Neutrophil (primary cell): ENCODE measurements around the gene NLRP9.

Experiments
- H3K27ac ChIP-seq: fragments of 200-600 bp; sonication (generic); 2 replicates; pipeline ENCODE4 v1.5.1; 2016; ENCODE audit warnings: mild to moderate bottlenecking, moderate library complexity
- H3K27me3 ChIP-seq: fragments of 200-600 bp; sonication (generic); 2 replicates; pipeline ENCODE4 v1.6.0; 2016; ENCODE audit warnings: mild to moderate bottlenecking
- H3K36me3 ChIP-seq: fragments of 200-600 bp; sonication (generic); 2 replicates; pipeline ENCODE4 v1.5.1; 2017
- H3K4me1 ChIP-seq, 2 experiments: fragments of 200-600 bp in 1 of 2; sonication (generic) in 1 of 2; 1 replicate in 1 of 2; 2 replicates in 1 of 2; pipeline versions ENCODE4 v1.5.1 to v1.6.1; 2013 to 2016; ENCODE audit warnings: low read depth in 1 of 2, low read length in 1 of 2, mild to moderate bottlenecking in 1 of 2, moderate library complexity in 1 of 2; ENCODE audit not compliant: control insufficient read depth in 1 of 2, insufficient read depth in 1 of 2
- H3K4me3 ChIP-seq, 2 experiments: fragments of 200-600 bp in 1 of 2; sonication (generic) in 1 of 2; 1 replicate in 1 of 2; 2 replicates in 1 of 2; pipeline ENCODE4 v1.5.1; 2013 to 2016; ENCODE audit warnings: low read depth in 1 of 2, low read length in 1 of 2, mild to moderate bottlenecking in 1 of 2, moderate library complexity in 1 of 2
- H3K9me3 ChIP-seq: fragments of 200-600 bp; sonication (generic); 2 replicates; pipeline ENCODE4 v1.5.1; 2016
- TF ChIP-seq, protein P1 (sequence below): fragments of 200-600 bp; sonication (generic); IDR thresholded peaks from 2 replicates; pipeline ENCODE4 v1.5.1; 2016; ENCODE audit warnings: antibody characterized with exemption

Gene NLRP9

DNA sequence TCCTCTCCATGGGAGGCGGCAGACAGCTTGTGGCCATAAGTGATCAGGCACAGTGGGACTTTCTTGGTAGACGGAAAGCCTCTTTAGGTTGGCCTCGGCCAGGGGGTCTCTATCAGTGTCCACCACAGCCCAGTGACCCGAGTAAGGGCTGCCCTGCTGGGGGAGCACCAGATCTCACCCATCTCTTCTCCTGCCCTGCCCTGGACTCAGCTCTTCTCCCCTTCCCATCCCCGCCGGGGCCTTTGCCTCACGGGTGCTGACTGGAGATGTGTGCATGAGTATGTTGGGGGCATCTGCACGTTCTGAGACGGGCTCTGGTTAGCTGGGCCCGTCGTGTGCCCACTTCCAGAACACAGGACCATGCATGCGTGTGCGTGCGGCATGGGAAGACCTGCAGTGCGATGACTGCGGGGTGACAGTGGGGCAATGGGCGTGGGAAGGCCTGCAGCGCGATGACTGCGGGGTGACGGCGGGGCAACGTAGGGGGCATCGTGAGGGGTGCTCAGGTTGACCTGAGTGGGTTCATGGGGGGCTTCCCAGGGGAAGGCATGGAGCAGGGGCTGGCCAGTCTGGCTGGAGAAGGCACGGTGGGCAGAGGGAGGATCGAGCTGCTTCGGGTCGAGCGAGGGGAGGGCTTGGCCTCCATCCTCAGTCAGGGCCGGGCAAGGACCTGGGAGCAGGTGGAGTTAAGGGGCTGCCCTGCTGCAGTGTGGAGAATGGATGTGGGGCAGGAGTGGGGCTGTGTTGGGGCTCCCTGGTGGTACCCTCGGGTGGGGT lies 47.2 kb downstream of the NLRP9 start:
- TF ChIP-seq, protein P1, sequence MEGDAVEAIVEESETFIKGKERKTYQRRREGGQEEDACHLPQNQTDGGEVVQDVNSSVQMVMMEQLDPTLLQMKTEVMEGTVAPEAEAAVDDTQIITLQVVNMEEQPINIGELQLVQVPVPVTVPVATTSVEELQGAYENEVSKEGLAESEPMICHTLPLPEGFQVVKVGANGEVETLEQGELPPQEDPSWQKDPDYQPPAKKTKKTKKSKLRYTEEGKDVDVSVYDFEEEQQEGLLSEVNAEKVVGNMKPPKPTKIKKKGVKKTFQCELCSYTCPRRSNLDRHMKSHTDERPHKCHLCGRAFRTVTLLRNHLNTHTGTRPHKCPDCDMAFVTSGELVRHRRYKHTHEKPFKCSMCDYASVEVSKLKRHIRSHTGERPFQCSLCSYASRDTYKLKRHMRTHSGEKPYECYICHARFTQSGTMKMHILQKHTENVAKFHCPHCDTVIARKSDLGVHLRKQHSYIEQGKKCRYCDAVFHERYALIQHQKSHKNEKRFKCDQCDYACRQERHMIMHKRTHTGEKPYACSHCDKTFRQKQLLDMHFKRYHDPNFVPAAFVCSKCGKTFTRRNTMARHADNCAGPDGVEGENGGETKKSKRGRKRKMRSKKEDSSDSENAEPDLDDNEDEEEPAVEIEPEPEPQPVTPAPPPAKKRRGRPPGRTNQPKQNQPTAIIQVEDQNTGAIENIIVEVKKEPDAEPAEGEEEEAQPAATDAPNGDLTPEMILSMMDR, result no peak
- H3K9me3 ChIP-seq, result no peaks in the 10 kb centered on the region
- H3K27ac ChIP-seq, result no peak overlapping the region
- H3K36me3 ChIP-seq, result peaks cover 100% of the 10 kb centered on the region
- H3K27me3 ChIP-seq, result no peaks in the 10 kb centered on the region
- no peak overlapping the region for H3K4me3 ChIP-seq
- no peaks in the 10 kb centered on the region for H3K4me1 ChIP-seq

GRCh38 chr19:55690109-55690768 lies 48.0 kb downstream of the NLRP9 start:
- Histone ChIP-seq H3K27ac (no peak overlapping the region), H3K27me3 (no peaks in the 10 kb centered on the region), H3K9me3 (no peaks in the 10 kb centered on the region), H3K4me1 (no peaks in the 10 kb centered on the region), H3K4me3 (no peak overlapping the region), H3K36me3 (peaks cover 100% of the 10 kb centered on the region)
- TF ChIP-seq, protein P1, result no peak

DNA sequence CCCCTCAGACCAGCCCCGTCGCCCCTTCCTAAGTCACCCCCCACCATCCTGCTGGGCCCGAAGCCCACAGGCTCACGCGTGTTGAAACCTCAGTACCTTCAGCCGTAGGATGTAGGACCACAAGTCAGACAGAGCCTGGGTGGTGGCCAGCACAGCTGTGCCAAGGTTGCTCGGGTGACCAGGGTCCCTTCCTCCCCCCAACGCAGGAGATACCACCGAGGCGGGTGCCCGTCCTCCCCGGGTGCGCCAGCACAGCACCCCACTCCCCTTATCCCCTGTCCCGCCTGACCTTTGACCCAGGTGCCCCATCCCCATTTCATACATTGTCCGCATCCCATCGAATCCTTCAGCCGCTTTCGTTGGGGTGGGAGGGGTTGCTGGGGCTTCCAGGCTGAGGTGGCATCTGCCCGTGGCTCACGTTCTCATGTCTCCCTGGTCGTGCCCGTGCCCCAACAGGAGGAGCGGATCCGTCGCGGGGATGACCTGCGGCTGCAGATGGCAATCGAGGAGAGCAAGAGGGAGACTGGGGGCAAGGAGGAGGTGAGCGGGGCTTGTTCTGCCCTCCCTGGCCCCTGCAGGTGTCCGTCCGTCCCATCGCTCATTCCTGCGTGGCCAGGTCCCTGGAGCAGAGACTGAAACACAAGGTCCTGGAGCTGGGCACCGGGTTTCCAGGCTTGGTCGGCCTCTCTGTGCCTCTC lies 48.6 kb downstream of the NLRP9 start:
- peaks cover 100% of the 10 kb centered on the region for H3K36me3 ChIP-seq
- TF ChIP-seq, protein P1, result no peak

DNA sequence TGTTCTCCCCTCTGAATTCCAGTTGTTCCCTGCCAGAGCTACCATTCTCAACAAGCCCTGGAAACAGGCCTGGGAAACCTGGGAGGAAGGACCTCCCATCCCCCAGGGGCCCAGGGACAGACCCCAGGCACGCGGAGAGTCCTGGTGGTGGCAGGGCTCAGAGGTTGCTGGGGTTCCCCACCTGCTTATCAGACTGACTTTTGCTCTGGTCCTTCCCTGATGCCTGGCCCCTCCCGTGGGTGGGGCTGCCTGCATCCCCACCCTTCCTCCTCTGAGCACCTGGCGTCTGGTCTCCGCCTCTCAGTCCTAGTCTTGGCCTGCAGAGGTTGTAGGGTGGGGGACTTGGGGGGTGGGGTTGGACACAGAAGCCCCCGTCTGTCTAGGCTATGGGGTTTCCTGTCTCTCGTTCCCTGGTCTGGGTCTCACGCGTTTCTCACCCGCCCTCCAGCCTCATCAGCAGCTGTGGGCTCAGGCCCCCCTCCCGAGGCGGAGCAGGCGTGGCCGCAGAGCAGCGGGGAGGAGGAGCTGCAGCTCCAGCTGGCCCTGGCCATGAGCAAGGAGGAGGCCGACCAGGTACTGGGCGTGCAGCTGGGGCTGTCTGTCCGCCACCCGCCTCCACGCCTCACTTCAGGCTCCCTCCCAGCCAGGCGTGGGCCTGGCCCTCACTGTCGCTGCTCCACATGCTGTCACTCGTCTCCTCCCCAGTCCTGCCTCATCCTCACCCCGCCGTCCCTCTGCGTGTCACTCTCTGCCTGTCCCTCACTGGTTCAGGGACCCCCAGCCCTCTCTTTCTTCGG lies 49.6 kb downstream of the NLRP9 start:
- Histone ChIP-seq H3K27ac (no peak overlapping the region), H3K4me1 (no peaks in the 10 kb centered on the region), H3K4me3 (no peak overlapping the region), H3K36me3 (peaks cover 100% of the 10 kb centered on the region), H3K9me3 (no peaks in the 10 kb centered on the region), H3K27me3 (no peaks in the 10 kb centered on the region)
- TF ChIP-seq, protein P1, result no peak

More for the DNA sequence above, 48.6 kb downstream of the NLRP9 start:
- Histone ChIP-seq H3K27me3 (no peaks in the 10 kb centered on the region), H3K4me3 (no peak overlapping the region), H3K4me1 (no peaks in the 10 kb centered on the region), H3K27ac (no peak overlapping the region), H3K9me3 (no peaks in the 10 kb centered on the region)
